GM10248 (cell line): ENCODE measurements around the gene CPLX1.

Source experiments
- CTCF ChIA-PET: fragments of 300-600 bp; sonication (Branson Sonifier 250); formaldehyde crosslinking; extraction: SDS; loops from one replicate; lab custom pipeline; 2021; ENCODE audit warnings: antibody characterized with exemption; lab: Yijun Ruan, JAX
- POLR2A ChIA-PET: fragments of 350-650 bp; sonication (Branson Sonifier 250); formaldehyde crosslinking; extraction: SDS; loops from one replicate; lab custom pipeline; 2020; ENCODE audit warnings: antibody characterized with exemption; lab: Yijun Ruan, JAX
- DNase-seq: peaks from one replicate; pipeline ENCODE4 v3.0.0; 2012; ENCODE audit errors: extremely low spot score
- CTCF ChIP-seq: IDR thresholded peaks from 2 replicates; pipeline ENCODE4 v1.5.1; 2012; ENCODE audit warnings: mild to moderate bottlenecking, low read depth; ENCODE audit errors: extremely low read depth, missing control alignments, control extremely low read depth

The CPLX1 gene

DNA sequence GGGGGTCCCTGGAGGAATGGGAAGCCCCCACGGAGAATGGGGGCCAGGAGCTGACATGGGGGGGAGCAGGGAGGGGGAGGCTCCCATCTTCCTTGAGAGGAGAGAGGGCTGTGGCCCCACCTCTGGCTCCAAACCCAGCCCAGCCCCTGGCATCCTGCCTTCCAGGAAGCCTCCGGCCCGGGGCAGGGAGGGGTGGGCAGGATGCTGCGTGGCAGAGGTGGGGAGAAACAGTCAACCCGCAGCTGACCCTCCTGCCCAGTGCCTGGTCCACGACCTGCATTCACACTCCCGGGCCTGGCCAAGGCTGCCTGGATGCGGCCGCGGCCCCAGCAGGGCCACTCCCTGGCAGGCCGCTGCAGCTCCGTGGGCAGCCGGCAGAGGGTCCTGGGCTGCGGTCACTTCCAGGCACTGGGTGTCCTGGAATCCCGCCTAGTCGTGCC, 39.0 kb downstream of the CPLX1 start:
- no peak for DNase-seq
- TF ChIP-seq CTCF = no peak
- POLR2A ChIA-PET = no interaction called here
- CTCF ChIA-PET = no interaction called here

GRCh38 chr4:786074-786741, 39.7 kb downstream of the CPLX1 start:
- POLR2A ChIA-PET = no interaction called here
- DNase-seq = no peak

DNA sequence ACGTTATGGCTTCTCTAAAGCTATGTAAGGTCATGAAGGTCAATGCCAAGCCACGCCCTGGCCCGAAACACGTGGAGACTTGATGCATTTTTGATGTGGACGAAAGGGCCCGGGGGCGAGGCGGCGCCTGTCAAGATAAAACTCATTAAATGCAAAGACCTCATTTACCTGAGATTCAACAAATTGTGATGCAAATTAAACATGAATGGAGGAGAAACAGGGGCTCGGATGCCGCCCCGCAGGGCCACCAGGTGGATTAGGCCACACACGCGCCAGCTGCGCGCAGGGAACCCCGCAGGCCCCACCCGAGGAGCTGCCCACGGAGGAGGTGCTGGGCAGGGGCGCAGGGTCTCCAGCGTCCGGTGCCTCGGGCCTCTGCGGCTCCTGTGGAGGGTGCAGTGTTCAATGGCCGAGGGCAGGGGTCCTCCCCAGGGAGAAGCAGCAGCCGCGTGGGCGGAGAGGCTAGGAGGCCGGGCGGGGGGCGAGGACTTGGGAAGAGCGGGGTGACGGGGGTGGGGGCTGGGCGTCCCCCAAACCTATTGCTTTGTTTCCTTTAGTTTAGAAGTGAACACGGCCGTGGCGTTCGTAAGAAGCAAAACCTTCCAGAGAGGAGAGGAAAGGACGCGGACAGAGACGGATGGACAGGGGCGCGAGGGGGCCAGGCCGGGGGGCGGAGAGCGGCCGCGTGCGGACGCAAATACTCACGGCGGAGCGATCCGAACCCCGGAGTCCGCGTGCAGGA, 40.4 kb downstream of the CPLX1 start:
- POLR2A ChIA-PET = no interaction called here
- DNase-seq = no peak
- TF ChIP-seq CTCF = no peak
- CTCF ChIA-PET = interaction anchor here (0.7 kb wide), 1 partner anchor 44 kb away, joined by 3 read pairs; no protein-coding TSS in a partner anchor

More at GRCh38 chr4:786074-786741, 39.7 kb downstream of the CPLX1 start:
- TF ChIP-seq CTCF = no peak
- CTCF ChIA-PET = no interaction called here

GRCh38 chr4:784401-785331, 41.3 kb downstream of the CPLX1 start:
- POLR2A ChIA-PET = no interaction called here
- TF ChIP-seq CTCF = no peak
- DNase-seq = no peak
- CTCF ChIA-PET = interaction anchor here (0.7 kb wide), 1 partner anchor 44 kb away, joined by 3 read pairs; no protein-coding TSS in a partner anchor

DNA sequence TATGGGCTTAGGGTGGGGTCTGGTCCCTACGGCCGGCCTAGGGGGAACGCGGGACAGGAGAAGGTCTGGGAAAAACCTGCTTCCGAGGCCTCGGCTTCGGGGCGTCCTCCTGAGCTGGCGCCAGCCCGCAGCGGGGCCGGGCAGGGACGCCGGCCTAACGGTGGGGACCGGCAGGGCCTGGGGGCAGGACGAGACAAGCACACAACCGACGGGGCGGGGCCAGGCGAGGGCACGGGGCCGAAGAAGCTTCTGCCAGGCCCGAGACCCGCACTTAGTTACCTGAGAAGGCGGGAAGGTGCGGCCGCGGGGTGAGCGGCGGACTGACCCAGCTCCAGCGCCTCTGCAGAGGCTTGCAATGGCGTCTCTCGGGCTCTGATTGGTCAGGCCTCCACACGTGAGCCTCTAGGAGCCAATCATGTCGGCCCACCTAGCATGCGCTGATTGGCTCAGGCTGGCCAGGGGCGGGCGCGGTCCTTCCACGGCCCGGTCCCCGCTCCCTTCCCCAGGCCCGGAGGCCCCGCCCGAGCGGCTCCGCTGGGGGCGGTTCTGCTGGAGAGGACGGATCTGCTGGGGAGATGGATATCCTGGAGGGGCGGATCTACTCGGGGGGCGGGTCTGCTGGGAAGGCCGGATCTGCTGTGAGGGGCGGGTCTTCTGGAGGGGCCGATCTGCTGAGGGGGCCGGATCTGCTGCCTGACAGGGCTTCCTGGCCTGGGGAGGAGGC, 44.3 kb downstream of the CPLX1 start:
- TF ChIP-seq CTCF = no peak
- DNase-seq = peak; percentile 99
- ChIA-PET POLR2A (interaction anchor here (2.1 kb wide), 1 partner anchor 12 kb away, joined by 6 read pairs; no protein-coding TSS in a partner anchor), CTCF (interaction anchor here (1.9 to 3.4 kb wide), 2 partner anchors 39 to 205 kb away, joined by 5 to 18 read pairs; partner anchors contain the start of gene IDUA)
